ENCODE results near the gene PPP1R7. TPM values are rescaled to one million over a fixed set of nuclear protein-coding genes. Genes with fewer than 3 reads are reported as not detected.

PPP1R7 gene
- total RNA-seq, 1 donor from 2014 or later = 61.5 TPM

DNA sequence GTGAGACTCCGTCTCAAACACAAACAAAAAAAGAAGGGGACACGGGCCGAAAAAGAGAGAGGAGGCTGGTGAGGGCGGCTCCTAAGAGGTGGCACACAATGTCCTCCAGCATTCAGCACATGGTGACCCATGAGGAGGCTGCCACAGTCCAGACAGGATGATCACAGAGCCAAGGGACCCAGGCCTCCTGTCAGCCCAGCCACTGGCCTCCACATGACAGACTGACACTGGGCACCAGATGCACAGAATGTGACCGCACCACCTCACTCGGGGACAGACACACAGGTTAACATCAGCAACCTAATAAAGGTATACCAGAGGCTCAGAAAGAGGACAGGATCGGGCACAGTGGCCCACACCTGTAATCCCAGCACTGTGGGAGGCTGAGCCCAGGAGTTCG is 22.0 kb upstream of the PPP1R7 start:
- Histone ChIP-seq H3K27me3 (ENCODE audit: low read depth) (no peaks in the 10 kb centered on the region), H3K4me1 (no peaks in the 10 kb centered on the region), H3K36me3 (no peaks in the 10 kb centered on the region), H3K27ac (replicated peaks) (no peak overlapping the region), H3K4me3 (no peak overlapping the region), H3K9me3 (replicated peaks) (no peaks in the 10 kb centered on the region)
- no peak for DNase-seq
- intact Hi-C loops (cut with micrococcal nuclease) = no loop called here
- TF ChIP-seq, protein P1, sequence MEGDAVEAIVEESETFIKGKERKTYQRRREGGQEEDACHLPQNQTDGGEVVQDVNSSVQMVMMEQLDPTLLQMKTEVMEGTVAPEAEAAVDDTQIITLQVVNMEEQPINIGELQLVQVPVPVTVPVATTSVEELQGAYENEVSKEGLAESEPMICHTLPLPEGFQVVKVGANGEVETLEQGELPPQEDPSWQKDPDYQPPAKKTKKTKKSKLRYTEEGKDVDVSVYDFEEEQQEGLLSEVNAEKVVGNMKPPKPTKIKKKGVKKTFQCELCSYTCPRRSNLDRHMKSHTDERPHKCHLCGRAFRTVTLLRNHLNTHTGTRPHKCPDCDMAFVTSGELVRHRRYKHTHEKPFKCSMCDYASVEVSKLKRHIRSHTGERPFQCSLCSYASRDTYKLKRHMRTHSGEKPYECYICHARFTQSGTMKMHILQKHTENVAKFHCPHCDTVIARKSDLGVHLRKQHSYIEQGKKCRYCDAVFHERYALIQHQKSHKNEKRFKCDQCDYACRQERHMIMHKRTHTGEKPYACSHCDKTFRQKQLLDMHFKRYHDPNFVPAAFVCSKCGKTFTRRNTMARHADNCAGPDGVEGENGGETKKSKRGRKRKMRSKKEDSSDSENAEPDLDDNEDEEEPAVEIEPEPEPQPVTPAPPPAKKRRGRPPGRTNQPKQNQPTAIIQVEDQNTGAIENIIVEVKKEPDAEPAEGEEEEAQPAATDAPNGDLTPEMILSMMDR (IDR thresholded peaks at IDR 0.05; ENCODE audit: borderline replicate concordance) = no peak

GRCh38 chr2:241129086-241129871 is 21.0 kb upstream of the PPP1R7 start:
- Histone ChIP-seq H3K4me3 (no peak overlapping the region), H3K36me3 (no peaks in the 10 kb centered on the region), H3K9me3 (replicated peaks) (no peaks in the 10 kb centered on the region), H3K27ac (replicated peaks) (no peak overlapping the region), H3K4me1 (no peaks in the 10 kb centered on the region), H3K27me3 (ENCODE audit: low read depth) (no peaks in the 10 kb centered on the region)
- intact Hi-C loops (cut with micrococcal nuclease) = no loop called here
- TF ChIP-seq, protein P1 (IDR thresholded peaks at IDR 0.05; ENCODE audit: borderline replicate concordance) = no peak
- no peak for DNase-seq

DNA sequence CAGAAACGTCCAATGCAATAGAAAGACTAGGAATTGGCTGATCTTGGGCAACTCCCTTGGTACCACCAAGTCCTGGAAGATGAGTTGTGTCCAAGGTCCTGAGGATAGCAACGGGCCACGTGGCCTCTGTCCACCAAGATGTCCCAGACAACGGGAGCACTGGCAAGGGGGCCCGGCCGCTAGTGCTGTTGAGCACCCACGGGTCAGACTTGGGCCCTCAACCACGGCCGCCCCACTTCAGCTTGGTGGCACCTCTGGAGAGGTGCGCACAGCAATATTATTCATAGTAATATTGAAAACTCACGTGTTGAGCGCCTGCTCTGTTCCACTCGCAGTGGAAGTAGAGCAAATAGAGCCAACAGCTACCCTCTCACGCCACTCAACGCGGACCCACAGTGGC is 20.0 kb upstream of the PPP1R7 start:
- no peak overlapping the region for H3K27ac ChIP-seq (replicated peaks)
- H3K4me1 ChIP-seq = no peaks in the 10 kb centered on the region
- no peak overlapping the region for H3K4me3 ChIP-seq
- TF ChIP-seq, protein P1 (IDR thresholded peaks at IDR 0.05; ENCODE audit: borderline replicate concordance) = no peak
- DNase-seq = no peak
- intact Hi-C loops (cut with micrococcal nuclease) = no loop called here
- H3K36me3 ChIP-seq = no peaks in the 10 kb centered on the region
- no peaks in the 10 kb centered on the region for H3K27me3 ChIP-seq (ENCODE audit: low read depth)
- no peaks in the 10 kb centered on the region for H3K9me3 ChIP-seq (replicated peaks)

- TF ChIP-seq, protein P1 (IDR thresholded peaks at IDR 0.05; ENCODE audit: borderline replicate concordance) = no peak
- Histone ChIP-seq H3K27me3 (ENCODE audit: low read depth) (no peaks in the 10 kb centered on the region), H3K27ac (replicated peaks) (no peak overlapping the region), H3K9me3 (replicated peaks) (no peaks in the 10 kb centered on the region), H3K36me3 (no peaks in the 10 kb centered on the region), H3K4me1 (no peaks in the 10 kb centered on the region), H3K4me3 (no peak overlapping the region)
- intact Hi-C loops (cut with micrococcal nuclease) = no loop called here
- DNase-seq = no peak
Measured at GRCh38 chr2:241131531-241131930, 18.7 kb upstream of the PPP1R7 start.

GRCh38 chr2:241132538-241133435 is 17.5 kb upstream of the PPP1R7 start:
- H3K36me3 ChIP-seq = no peaks in the 10 kb centered on the region
- H3K27me3 ChIP-seq (ENCODE audit: low read depth) = no peaks in the 10 kb centered on the region
- TF ChIP-seq, protein P1 (IDR thresholded peaks at IDR 0.05; ENCODE audit: borderline replicate concordance) = no peak
- H3K27ac ChIP-seq (replicated peaks) = no peak overlapping the region
- H3K4me1 ChIP-seq = no peaks in the 10 kb centered on the region
- no peak for DNase-seq
- intact Hi-C loops (cut with micrococcal nuclease) = no loop called here
- no peaks in the 10 kb centered on the region for H3K9me3 ChIP-seq (replicated peaks)
- no peak overlapping the region for H3K4me3 ChIP-seq
